ENCODE data around the gene RABEP1. TPM values are rescaled to one million over a fixed set of nuclear protein-coding genes. Genes with fewer than 3 reads are reported as not detected.

RABEP1 gene
- total and polyA plus RNA-seq, 9 of the 15 experiments (the other 6 are each of a cell fraction or from before 2014, with no cell fraction given) = 8.2 to 38.9 (median 30.3) TPM

DNA sequence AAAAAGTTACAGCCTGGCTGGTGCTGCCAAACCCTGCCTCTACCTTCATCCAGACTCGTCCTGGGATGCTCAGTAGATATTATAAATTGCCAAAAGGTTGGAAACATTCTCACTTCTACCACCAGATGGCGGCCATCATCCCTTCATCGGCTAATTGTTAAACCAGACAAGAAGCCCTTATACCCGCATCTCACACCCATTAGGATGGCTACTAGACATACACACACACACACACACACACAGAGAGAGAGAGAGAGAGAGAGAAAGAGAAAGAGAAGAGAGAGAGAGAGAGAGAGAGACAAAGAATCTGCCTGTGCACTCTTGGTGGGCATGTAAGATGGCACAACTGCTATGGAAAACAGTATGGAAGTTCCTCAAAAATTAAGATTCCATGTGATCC lies 32.5 kb upstream of the RABEP1 start (continued):
- no peak for TF ChIP-seq SRF (CRISPR knock-in tag; IDR thresholded peaks at IDR 0.05)
- no peak for TF ChIP-seq SP2 (IDR thresholded peaks at IDR 0.05; ENCODE audit: extremely low read depth, low read depth, low read length, poor library complexity, severe bottlenecking)
- TF ChIP-seq, protein P1, sequence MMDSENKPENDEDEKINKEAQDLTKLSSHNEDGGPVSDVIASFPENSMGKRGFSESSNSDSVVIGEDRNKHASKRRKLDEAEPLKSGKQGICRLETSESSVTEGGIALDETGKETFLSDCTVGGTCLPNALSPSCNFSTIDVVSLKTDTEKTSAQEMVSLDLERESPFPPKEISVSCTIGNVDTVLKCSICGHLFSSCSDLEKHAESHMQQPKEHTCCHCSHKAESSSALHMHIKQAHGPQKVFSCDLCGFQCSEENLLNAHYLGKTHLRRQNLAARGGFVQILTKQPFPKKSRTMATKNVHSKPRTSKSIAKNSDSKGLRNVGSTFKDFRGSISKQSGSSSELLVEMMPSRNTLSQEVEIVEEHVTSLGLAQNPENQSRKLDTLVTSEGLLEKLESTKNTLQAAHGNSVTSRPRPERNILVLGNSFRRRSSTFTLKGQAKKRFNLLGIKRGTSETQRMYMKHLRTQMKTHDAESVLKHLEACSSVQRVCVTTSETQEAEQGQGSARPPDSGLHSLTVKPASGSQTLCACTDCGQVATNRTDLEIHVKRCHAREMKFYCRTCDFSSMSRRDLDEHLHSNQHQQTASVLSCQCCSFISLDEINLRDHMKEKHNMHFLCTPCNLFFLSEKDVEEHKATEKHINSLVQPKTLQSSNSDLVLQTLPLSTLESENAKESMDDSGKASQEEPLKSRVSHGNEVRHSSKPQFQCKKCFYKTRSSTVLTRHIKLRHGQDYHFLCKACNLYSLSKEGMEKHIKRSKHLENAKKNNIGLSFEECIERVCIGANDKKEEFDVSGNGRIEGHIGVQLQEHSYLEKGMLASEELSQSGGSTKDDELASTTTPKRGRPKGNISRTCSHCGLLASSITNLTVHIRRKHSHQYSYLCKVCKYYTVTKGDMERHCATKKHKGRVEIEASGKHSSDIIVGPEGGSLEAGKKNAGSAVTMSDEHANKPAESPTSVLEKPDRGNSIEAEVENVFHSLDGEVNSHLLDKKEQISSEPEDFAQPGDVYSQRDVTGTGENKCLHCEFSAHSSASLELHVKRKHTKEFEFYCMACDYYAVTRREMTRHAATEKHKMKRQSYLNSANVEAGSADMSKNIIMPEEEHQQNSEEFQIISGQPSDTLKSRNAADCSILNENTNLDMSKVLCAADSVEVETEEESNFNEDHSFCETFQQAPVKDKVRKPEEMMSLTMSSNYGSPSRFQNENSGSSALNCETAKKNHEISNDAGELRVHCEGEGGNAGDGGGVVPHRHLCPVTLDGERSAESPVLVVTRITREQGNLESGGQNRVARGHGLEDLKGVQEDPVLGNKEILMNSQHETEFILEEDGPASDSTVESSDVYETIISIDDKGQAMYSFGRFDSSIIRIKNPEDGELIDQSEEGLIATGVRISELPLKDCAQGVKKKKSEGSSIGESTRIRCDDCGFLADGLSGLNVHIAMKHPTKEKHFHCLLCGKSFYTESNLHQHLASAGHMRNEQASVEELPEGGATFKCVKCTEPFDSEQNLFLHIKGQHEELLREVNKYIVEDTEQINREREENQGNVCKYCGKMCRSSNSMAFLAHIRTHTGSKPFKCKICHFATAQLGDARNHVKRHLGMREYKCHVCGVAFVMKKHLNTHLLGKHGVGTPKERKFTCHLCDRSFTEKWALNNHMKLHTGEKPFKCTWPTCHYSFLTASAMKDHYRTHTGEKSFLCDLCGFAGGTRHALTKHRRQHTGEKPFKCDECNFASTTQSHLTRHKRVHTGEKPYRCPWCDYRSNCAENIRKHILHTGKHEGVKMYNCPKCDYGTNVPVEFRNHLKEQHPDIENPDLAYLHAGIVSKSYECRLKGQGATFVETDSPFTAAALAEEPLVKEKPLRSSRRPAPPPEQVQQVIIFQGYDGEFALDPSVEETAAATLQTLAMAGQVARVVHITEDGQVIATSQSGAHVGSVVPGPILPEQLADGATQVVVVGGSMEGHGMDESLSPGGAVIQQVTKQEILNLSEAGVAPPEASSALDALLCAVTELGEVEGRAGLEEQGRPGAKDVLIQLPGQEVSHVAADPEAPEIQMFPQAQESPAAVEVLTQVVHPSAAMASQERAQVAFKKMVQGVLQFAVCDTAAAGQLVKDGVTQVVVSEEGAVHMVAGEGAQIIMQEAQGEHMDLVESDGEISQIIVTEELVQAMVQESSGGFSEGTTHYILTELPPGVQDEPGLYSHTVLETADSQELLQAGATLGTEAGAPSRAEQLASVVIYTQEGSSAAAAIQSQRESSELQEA (IDR thresholded peaks at IDR 0.05; ENCODE audit: low read depth) = no peak
- TF ChIP-seq CREM (IDR thresholded peaks at IDR 0.05; ENCODE audit: low read depth) = 0 out of 2 replicates have a peak, but pooled peaks have one; percentile 6
- TF ChIP-seq RCOR1 (IDR thresholded peaks at IDR 0.05; ENCODE audit: borderline replicate concordance in 1 of 2, low read depth in 2 of 2, low read length in 2 of 2) = no peak
- TF ChIP-seq RAD21 (CRISPR knock-in tag; conservative IDR thresholded peaks at IDR 0.05 in 1 of 2, IDR thresholded peaks at IDR 0.05 in 1 of 2) = peak; percentile 58 to 69
- no peak for TF ChIP-seq ETV5 (CRISPR knock-in tag; IDR thresholded peaks at IDR 0.05; ENCODE audit: low read depth)
- no peak for TF ChIP-seq ZNF24 (IDR thresholded peaks at IDR 0.05)
- TF ChIP-seq NFRKB (IDR thresholded peaks at IDR 0.05; ENCODE audit: low read depth) = no peak
- no peak for TF ChIP-seq MYC (IDR thresholded peaks at IDR 0.05; ENCODE audit: low read depth, low read length)
- TF ChIP-seq MYC (CRISPR knock-in tag; IDR thresholded peaks at IDR 0.05; ENCODE audit: borderline replicate concordance, low read depth) = no peak
- TF ChIP-seq, protein P2, sequence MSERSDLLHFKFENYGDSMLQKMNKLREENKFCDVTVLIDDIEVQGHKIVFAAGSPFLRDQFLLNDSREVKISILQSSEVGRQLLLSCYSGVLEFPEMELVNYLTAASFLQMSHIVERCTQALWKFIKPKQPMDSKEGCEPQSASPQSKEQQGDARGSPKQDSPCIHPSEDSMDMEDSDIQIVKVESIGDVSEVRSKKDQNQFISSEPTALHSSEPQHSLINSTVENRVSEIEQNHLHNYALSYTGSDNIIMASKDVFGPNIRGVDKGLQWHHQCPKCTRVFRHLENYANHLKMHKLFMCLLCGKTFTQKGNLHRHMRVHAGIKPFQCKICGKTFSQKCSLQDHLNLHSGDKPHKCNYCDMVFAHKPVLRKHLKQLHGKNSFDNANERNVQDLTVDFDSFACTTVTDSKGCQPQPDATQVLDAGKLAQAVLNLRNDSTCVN (CRISPR knock-in tag; IDR thresholded peaks at IDR 0.05) = 0 out of 2 replicates have a peak, but pooled peaks have one; percentile 24
- TF ChIP-seq NELFE (IDR thresholded peaks at IDR 0.05; ENCODE audit: insufficient read depth, insufficient read length) = no peak
- no peak for TF ChIP-seq CBX5 (IDR thresholded peaks at IDR 0.05; ENCODE audit: borderline replicate concordance, low read depth)
- 0 out of 2 replicates have a peak, but pooled peaks have one; percentile 12 for TF ChIP-seq CTBP1 (IDR thresholded peaks at IDR 0.05; ENCODE audit: borderline replicate concordance)
- TF ChIP-seq RBM14 (IDR thresholded peaks at IDR 0.05; ENCODE audit: borderline replicate concordance, insufficient read depth, low read depth, low read length) = no peak

Measured in K562 (cell line).